Endothelial cell of umbilical vein (primary cell): ENCODE data around the gene CBLB. TPM values are rescaled to one million over a fixed set of nuclear protein-coding genes. Genes with fewer than 3 reads are reported as not detected.
A peak's percentile ranks its signal among the peaks of the same experiment; 100 is the strongest.

ENCODE experiments used
- BruUV-seq: library from RNA; stranded (reverse); fragments of 400-500 nt; replicated peaks from 2 replicates; lab custom pipeline; 2021; lab: Mats Ljungman, UMichigan
- CTCF ChIA-PET: fragments of 300-600, 350-600 bp; sonication (Branson Sonifier 250); formaldehyde crosslinking; loops from one replicate; lab custom pipeline; 2021; ENCODE audit warnings: antibody characterized with exemption, inconsistent platforms; lab: Charles Lee
- POLR2A ChIA-PET: fragments of 300-600, 350-600 bp; sonication (Branson Sonifier 250); formaldehyde crosslinking; loops from one replicate; lab custom pipeline; 2021; ENCODE audit warnings: antibody characterized with exemption, inconsistent platforms; lab: Charles Lee
- DNase-seq: peaks from one replicate; pipeline ENCODE4 v3.0.0-alpha.2; 2011; ENCODE audit warnings: low read depth, low spot score
- FAIRE-seq: peaks from 2 replicates; lab custom pipeline; 2011; peaks lifted over from hg19 to GRCh38; lab: Jason Lieb, UNC
- H2AFZ ChIP-seq: 2 replicates; pipeline ENCODE4 v1.6.0; 2012; ENCODE audit warnings: low read depth, low read length, control low read depth, inconsistent platforms
- H3K27ac ChIP-seq: 2 replicates; pipeline ENCODE4 v1.5.1; 2011; ENCODE audit warnings: low read depth, mild to moderate bottlenecking, control low read depth, low read length, moderate library complexity; ENCODE audit not compliant: insufficient read depth
- H3K27me3 ChIP-seq, 2 experiments: 2 replicates each; pipeline versions ENCODE4 v1.6.0 to v1.6.1; 2011; ENCODE audit warnings: low read length in 2 of 2, mixed read lengths in 1 of 2; ENCODE audit not compliant: control insufficient read depth in 2 of 2, insufficient read depth in 2 of 2
- H3K36me3 ChIP-seq, 2 experiments: 2 replicates in 1 of 2; 3 replicates in 1 of 2; pipeline ENCODE4 v1.5.1; 2011; ENCODE audit warnings: low read length in 2 of 2, mild to moderate bottlenecking in 1 of 2, moderate library complexity in 1 of 2; ENCODE audit not compliant: control insufficient read depth in 2 of 2, insufficient read depth in 2 of 2; ENCODE audit errors: extremely low read depth in 1 of 2
- H3K4me1 ChIP-seq: 3 replicates; pipeline ENCODE4 v1.5.1; 2011; ENCODE audit warnings: mild to moderate bottlenecking, low read length; ENCODE audit not compliant: control insufficient read depth, insufficient read depth; ENCODE audit errors: extremely low read depth
- H3K4me2 ChIP-seq: 2 replicates; pipeline ENCODE4 v1.6.1; 2011; ENCODE audit warnings: low read length, control low read depth, mixed read lengths; ENCODE audit not compliant: insufficient read depth
- H3K4me3 ChIP-seq, 3 experiments: fragments of 200-600 bp in 1 of 3; sonication (generic), shearing (Covaris generic) in 1 of 3; replicated peaks in 1 of 3; 2 replicates each; pipeline ENCODE4 v1.5.1; 2011 to 2016; ENCODE audit warnings: control low read depth in 3 of 3, low read length in 3 of 3, mild to moderate bottlenecking in 2 of 3, inconsistent platforms in 1 of 3, low read depth in 1 of 3, moderate library complexity in 1 of 3; ENCODE audit not compliant: insufficient read depth in 1 of 3
- H3K79me2 ChIP-seq: 2 replicates; pipeline ENCODE4 v1.6.0; 2012; ENCODE audit warnings: low read length, inconsistent platforms; ENCODE audit not compliant: control insufficient read depth, insufficient read depth
- H3K9ac ChIP-seq: replicated peaks from 2 replicates; pipeline ENCODE3; 2011; ENCODE audit warnings: low read length, control low read depth; ENCODE audit not compliant: insufficient read depth; ENCODE audit errors: extremely low read depth
- H3K9me1 ChIP-seq: replicated peaks from 3 replicates; pipeline ENCODE4 v1.6.0; 2011; ENCODE audit warnings: mild to moderate bottlenecking, low read length; ENCODE audit not compliant: control insufficient read depth, insufficient read depth; ENCODE audit errors: extremely low read depth
- H3K9me3 ChIP-seq: replicated peaks from 2 replicates; pipeline ENCODE4 v1.5.1; 2012; ENCODE audit warnings: low read length, inconsistent platforms; ENCODE audit not compliant: control insufficient read depth, insufficient read depth
- H4K20me1 ChIP-seq: replicated peaks from 2 replicates; pipeline ENCODE3; 2011; ENCODE audit warnings: mild to moderate bottlenecking, low read length; ENCODE audit not compliant: control insufficient read depth, insufficient read depth; ENCODE audit errors: extremely low read depth
- EZH2 ChIP-seq: IDR thresholded peaks from 2 replicates; pipeline ENCODE4 v1.6.1; 2012; ENCODE audit warnings: borderline replicate concordance, low read depth, mild to moderate bottlenecking, moderate library complexity, low read length, inconsistent platforms; ENCODE audit not compliant: severe bottlenecking
- FOS ChIP-seq: IDR thresholded peaks from 2 replicates; pipeline ENCODE4 v1.6.1; 2011; ENCODE audit warnings: mild to moderate bottlenecking, low read length, moderate library complexity, borderline replicate concordance; ENCODE audit not compliant: insufficient read depth
- GATA2 ChIP-seq: IDR thresholded peaks from 2 replicates; pipeline ENCODE4 v1.7.0; 2011; ENCODE audit warnings: low read depth, mild to moderate bottlenecking, moderate library complexity, mixed read lengths, low read length; ENCODE audit not compliant: insufficient read length, insufficient read depth
- JUN ChIP-seq: IDR thresholded peaks from 2 replicates; pipeline ENCODE4 v1.6.1; 2011; ENCODE audit warnings: borderline replicate concordance, low read depth; ENCODE audit not compliant: insufficient read length, insufficient read depth
- MYC ChIP-seq: IDR thresholded peaks from one replicate; pipeline ENCODE4 v1.6.1; 2011; ENCODE audit warnings: mild to moderate bottlenecking, low read depth, low read length
- POLR2A ChIP-seq: IDR thresholded peaks from 2 replicates; pipeline ENCODE4 v1.6.1; 2012; ENCODE audit warnings: low read depth, mild to moderate bottlenecking, control low read depth, low read length
- POLR2AphosphoS5 ChIP-seq: IDR thresholded peaks from 2 replicates; pipeline ENCODE4 v1.6.1; 2012; ENCODE audit warnings: low read depth, mild to moderate bottlenecking, control low read depth, low read length, moderate library complexity; ENCODE audit not compliant: insufficient read depth
- dilution Hi-C: fragments of 300-500 bp; cut with MboI; formaldehyde crosslinking; loops from one replicate; pipeline ENCODE4 v1.15.0; 2019; ENCODE audit warnings: low sequenced_read_pairs; ENCODE audit not compliant: extremely low pct_ligation_motif_present
- intact Hi-C: fragments of 100-400 bp; cut with micrococcal nuclease; formaldehyde crosslinking; loops from one replicate; pipeline ENCODE4 v1.10.0; 2022
- polyA plus RNA-seq, 4 experiments: library from polyadenylated mRNA; depleted of rRNA in 3 of 4; stranded (reverse) in 3 of 4; unstranded in 1 of 4; fragments of >200 nt; gene quantifications; 2 replicates each; pipeline versions ENCODE4 v1.2.1 to v1.2.3, GENCODE V29; 2011 to 2012; ENCODE audit warnings: missing spikeins in 1 of 4
- total RNA-seq: library from RNA; stranded (reverse); gene quantifications from 2 replicates; pipeline ENCODE4 v1.2.3, GENCODE V29; 2021
- TF ChIP-seq, protein P1 (sequence below): IDR thresholded peaks from 2 replicates; pipeline ENCODE4 v1.6.1; 2011; ENCODE audit not compliant: insufficient read depth, insufficient read length
- TF ChIP-seq, protein P2 (sequence below), 2 donors: IDR thresholded peaks; 1 replicate in 1 of 2; 2 replicates in 1 of 2; pipeline ENCODE4 v1.5.1; 2011; ENCODE audit warnings: low read length in 2 of 2, mild to moderate bottlenecking in 2 of 2, moderate library complexity in 2 of 2, control low read depth in 1 of 2, inconsistent platforms in 1 of 2, low read depth in 1 of 2; ENCODE audit not compliant: insufficient read depth in 1 of 2; ENCODE audit errors: extremely low read depth in 1 of 2

Gene CBLB
- total and polyA plus RNA-seq, 2 donors (not counting 3 experiments of a cell fraction or from before 2014, with no cell fraction given): 17.8 to 39.6 TPM

DNA sequence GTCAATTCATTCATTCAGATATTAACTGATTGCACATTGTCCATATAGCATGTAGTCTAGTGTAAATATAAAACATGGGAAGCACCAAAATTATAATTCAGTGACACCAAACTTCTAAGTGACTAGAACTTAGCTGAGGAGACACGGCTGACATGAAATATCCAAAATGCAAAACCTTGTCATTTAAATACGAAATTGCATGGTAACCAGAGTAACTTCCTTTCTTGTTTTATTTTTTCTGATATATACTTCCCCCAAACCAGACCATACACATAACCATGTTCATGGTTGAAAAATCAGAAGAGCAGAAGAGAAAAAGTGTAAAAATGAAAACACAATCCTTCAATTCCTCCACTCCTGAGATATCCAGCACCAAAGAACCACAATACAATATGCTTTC is 38.0 kb downstream of the CBLB start:
- peak overlapping the region; percentile 80 for H3K27ac ChIP-seq
- H3K27me3 ChIP-seq: no peaks in the 10 kb centered on the region
- TF ChIP-seq POLR2A (no peak), POLR2AphosphoS5 (no peak), FOS (no peak), MYC (no peak), GATA2 (no peak), JUN (no peak), EZH2 (no peak)
- TF ChIP-seq, protein P1, sequence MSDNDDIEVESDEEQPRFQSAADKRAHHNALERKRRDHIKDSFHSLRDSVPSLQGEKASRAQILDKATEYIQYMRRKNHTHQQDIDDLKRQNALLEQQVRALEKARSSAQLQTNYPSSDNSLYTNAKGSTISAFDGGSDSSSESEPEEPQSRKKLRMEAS: no peak
- TF ChIP-seq, protein P2, sequence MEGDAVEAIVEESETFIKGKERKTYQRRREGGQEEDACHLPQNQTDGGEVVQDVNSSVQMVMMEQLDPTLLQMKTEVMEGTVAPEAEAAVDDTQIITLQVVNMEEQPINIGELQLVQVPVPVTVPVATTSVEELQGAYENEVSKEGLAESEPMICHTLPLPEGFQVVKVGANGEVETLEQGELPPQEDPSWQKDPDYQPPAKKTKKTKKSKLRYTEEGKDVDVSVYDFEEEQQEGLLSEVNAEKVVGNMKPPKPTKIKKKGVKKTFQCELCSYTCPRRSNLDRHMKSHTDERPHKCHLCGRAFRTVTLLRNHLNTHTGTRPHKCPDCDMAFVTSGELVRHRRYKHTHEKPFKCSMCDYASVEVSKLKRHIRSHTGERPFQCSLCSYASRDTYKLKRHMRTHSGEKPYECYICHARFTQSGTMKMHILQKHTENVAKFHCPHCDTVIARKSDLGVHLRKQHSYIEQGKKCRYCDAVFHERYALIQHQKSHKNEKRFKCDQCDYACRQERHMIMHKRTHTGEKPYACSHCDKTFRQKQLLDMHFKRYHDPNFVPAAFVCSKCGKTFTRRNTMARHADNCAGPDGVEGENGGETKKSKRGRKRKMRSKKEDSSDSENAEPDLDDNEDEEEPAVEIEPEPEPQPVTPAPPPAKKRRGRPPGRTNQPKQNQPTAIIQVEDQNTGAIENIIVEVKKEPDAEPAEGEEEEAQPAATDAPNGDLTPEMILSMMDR (IDR thresholded peaks at IDR 0.05; ENCODE audit: extremely low read depth in 1 of 2, insufficient read depth in 1 of 2, low read depth in 1 of 2, low read length in 2 of 2): no peak
- ChIA-PET CTCF (interaction anchor here (1.1 kb wide), 1 partner anchor 9 kb away, joined by 4 read pairs; no protein-coding TSS in a partner anchor), POLR2A (no interaction called here)
- H3K4me2 ChIP-seq: no peak overlapping the region
- peaks cover 3% of the 10 kb centered on the region for H3K79me2 ChIP-seq
- no TSS peak for BruUV-seq
- no peak overlapping the region for H3K4me3 ChIP-seq
- no peaks in the 10 kb centered on the region for H3K36me3 ChIP-seq
- H2AFZ ChIP-seq: no peak overlapping the region
- H3K9me3 ChIP-seq: no peaks in the 10 kb centered on the region
- no peaks in the 10 kb centered on the region for H3K9me1 ChIP-seq
- DNase-seq (no peak), FAIRE-seq (no peak)
- no peaks in the 10 kb centered on the region for H4K20me1 ChIP-seq
- dilution Hi-C loops (no loop called here), intact Hi-C loops (no loop called here)
- H3K4me1 ChIP-seq: peaks cover 16% of the 10 kb centered on the region
- H3K9ac ChIP-seq: no peak overlapping the region
